Heart left ventricle (tissue), 13 donors: ENCODE measurements around the gene VPS37C.
"Not testable (repeated sequence)": the region's sequence is repeated elsewhere in the genome, so short reads cannot be mapped to it uniquely, and the experiment has no call there.

ENCODE experiments used
- POLR2A ChIP-seq, 2 donors: fragments of 450-650 bp; IDR thresholded peaks; one replicate each; pipeline ENCODE4 v1.6.1; 2017; ENCODE audit warnings: antibody characterized with exemption in 2 of 2, mild to moderate bottlenecking in 2 of 2, moderate library complexity in 2 of 2
- TF ChIP-seq, protein P1 (sequence below), 12 donors: fragments of 200-600 bp; sonication (generic) in 4 of 12; IDR thresholded peaks; one replicate each; pipeline versions ENCODE4 v1.5.0 to v1.8.0; 2018 to 2022; ENCODE audit warnings: antibody characterized with exemption in 12 of 12, mild to moderate bottlenecking in 5 of 12
- donor health status: ischemic (EF 13 %, LVEDD 7.1; RV severe dilation, severe dysfunction).
- donor health status: DM: no; HTN: yes; CAD: no.
- donor health status: DM: no; HTN: no; CAD: no.
- donor health status: ischemic (EF 25% LVEDD 6.9; RV normal size, moderate dysfunction).
- donor health status: ischemic (EF 25% LVEDD 5.7; RV mildly dilated, moderate dysfunction).
- donor health status: ischemic (EF 35%, LVEDD 5.7; RV mildly dilated, moderate dysfunction).
- donor health status: nonischemic (EF 11% LVEDD 7.7; RV severe dilation, severe dysfunction).
- donor health status: DM: yes; HTN: yes; CAD: no.
- donor health status: PGD.
- donor health status: ischemic (EF 29% LVEDD 5.4; RV normal size, mild dysfunction).
- donor health status: nonischemic (EF 23%, LVEDD 6.1; RV moderate dilation, normal function).

DNA sequence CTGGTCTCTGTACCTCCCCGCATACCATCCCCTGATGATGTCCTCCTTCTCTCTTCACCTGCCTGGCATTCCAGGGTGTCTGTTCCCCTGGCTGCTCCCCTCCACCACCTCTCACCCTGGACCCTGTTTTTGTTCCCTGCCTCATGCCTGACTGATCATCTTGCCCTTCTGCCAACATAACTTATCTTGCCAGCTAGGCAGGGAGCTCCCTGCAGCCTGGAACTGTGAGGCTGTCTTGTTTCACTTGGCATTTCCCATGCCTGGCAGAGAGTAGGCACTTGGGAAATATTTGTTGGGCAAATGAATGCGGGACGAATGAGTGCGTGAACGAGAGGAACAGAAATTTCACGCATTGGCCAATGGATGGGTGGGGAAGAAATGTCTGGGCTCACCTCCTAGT is 49.4 kb upstream of the VPS37C start:
- TF ChIP-seq, protein P1, sequence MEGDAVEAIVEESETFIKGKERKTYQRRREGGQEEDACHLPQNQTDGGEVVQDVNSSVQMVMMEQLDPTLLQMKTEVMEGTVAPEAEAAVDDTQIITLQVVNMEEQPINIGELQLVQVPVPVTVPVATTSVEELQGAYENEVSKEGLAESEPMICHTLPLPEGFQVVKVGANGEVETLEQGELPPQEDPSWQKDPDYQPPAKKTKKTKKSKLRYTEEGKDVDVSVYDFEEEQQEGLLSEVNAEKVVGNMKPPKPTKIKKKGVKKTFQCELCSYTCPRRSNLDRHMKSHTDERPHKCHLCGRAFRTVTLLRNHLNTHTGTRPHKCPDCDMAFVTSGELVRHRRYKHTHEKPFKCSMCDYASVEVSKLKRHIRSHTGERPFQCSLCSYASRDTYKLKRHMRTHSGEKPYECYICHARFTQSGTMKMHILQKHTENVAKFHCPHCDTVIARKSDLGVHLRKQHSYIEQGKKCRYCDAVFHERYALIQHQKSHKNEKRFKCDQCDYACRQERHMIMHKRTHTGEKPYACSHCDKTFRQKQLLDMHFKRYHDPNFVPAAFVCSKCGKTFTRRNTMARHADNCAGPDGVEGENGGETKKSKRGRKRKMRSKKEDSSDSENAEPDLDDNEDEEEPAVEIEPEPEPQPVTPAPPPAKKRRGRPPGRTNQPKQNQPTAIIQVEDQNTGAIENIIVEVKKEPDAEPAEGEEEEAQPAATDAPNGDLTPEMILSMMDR (IDR thresholded peaks at IDR 0.05) = not testable (repeated sequence)
- not testable (repeated sequence) for TF ChIP-seq POLR2A (IDR thresholded peaks at IDR 0.05)
